HL-60 (cell line): ENCODE measurements around the gene SLC30A3.
"Not testable (repeated sequence)": the region's sequence is repeated elsewhere in the genome, so short reads cannot be mapped to it uniquely, and the experiment has no call there.

Experiments
- DNase-seq, 2 experiments: peaks; one replicate each; pipeline ENCODE4 v3.0.0-alpha.2; 2010 to 2020; ENCODE audit warnings: low read depth in 1 of 2, low spot score in 1 of 2
- H3K27ac ChIP-seq: fragments of 250-450 bp; sonication (Bioruptor Pico); replicated peaks from 2 replicates; pipeline ENCODE4 v1.5.1; 2020; ENCODE audit warnings: mild to moderate bottlenecking, moderate library complexity
- H3K27me3 ChIP-seq: fragments of 250-450 bp; sonication (Bioruptor Pico); 2 replicates; pipeline ENCODE4 v1.5.1; 2021; ENCODE audit warnings: mild to moderate bottlenecking, moderate library complexity; ENCODE audit not compliant: insufficient read depth, poor library complexity, severe bottlenecking
- H3K4me3 ChIP-seq: replicated peaks from 2 replicates; pipeline ENCODE4 v1.5.1; 2011; ENCODE audit warnings: mild to moderate bottlenecking, control low read depth, low read length; ENCODE audit not compliant: insufficient read depth
- GABPA ChIP-seq: IDR thresholded peaks from 2 replicates; pipeline ENCODE4 v1.6.1; 2012; ENCODE audit warnings: low read depth
- POLR2AphosphoS5 ChIP-seq: IDR thresholded peaks from 2 replicates; pipeline ENCODE4 v1.6.1; 2012; ENCODE audit warnings: low read depth
- SPI1 ChIP-seq: IDR thresholded peaks from 2 replicates; pipeline ENCODE4 v1.6.1; 2012; ENCODE audit warnings: low read depth, mild to moderate bottlenecking, borderline replicate concordance
- TF ChIP-seq, protein P1 (sequence below): IDR thresholded peaks from one replicate; pipeline ENCODE4 v1.5.1; 2011; ENCODE audit warnings: low read length, control low read depth, inconsistent platforms; ENCODE audit not compliant: insufficient read depth
- TF ChIP-seq, protein P2 (sequence below): IDR thresholded peaks from 2 replicates; pipeline ENCODE4 v1.6.1; 2012; ENCODE audit warnings: low read depth; ENCODE audit not compliant: insufficient replicate concordance

The SLC30A3 gene

DNA sequence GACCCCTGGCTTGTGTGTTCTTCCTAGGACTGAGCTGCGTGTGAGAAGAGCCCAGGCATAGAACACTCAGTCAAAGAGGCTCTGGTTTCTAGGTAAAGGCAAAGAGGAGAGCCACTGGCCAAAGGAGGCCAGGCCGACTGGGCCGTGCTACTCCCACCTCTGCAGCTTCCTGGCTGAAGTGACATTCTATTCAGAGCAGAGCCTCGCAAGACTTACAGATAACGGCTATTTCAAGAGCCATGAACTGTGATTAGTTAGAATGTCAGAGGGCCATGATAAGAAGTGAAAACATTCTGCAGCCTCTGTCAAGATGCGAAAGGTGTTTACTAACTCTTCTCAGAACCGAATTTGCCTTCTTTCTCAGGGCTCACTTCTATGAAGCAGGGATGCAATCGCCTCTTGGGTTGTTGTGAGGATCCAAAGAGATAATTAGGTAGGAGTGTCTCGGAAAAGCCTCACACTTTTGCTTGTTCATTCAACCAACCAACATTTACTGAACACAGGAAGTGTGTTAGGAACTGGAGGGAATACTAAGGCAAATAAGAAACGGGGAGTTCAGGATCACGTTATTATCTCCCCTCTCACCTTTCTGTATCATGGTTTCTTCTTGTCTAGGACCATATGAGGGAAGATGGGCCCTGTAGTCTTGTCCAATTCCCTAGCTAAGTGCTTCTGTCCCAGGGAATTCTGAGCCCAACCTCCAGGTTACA lies 8.9 kb upstream of the SLC30A3 start:
- TF ChIP-seq, protein P1, sequence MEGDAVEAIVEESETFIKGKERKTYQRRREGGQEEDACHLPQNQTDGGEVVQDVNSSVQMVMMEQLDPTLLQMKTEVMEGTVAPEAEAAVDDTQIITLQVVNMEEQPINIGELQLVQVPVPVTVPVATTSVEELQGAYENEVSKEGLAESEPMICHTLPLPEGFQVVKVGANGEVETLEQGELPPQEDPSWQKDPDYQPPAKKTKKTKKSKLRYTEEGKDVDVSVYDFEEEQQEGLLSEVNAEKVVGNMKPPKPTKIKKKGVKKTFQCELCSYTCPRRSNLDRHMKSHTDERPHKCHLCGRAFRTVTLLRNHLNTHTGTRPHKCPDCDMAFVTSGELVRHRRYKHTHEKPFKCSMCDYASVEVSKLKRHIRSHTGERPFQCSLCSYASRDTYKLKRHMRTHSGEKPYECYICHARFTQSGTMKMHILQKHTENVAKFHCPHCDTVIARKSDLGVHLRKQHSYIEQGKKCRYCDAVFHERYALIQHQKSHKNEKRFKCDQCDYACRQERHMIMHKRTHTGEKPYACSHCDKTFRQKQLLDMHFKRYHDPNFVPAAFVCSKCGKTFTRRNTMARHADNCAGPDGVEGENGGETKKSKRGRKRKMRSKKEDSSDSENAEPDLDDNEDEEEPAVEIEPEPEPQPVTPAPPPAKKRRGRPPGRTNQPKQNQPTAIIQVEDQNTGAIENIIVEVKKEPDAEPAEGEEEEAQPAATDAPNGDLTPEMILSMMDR, result no peak
- TF ChIP-seq, protein P2, sequence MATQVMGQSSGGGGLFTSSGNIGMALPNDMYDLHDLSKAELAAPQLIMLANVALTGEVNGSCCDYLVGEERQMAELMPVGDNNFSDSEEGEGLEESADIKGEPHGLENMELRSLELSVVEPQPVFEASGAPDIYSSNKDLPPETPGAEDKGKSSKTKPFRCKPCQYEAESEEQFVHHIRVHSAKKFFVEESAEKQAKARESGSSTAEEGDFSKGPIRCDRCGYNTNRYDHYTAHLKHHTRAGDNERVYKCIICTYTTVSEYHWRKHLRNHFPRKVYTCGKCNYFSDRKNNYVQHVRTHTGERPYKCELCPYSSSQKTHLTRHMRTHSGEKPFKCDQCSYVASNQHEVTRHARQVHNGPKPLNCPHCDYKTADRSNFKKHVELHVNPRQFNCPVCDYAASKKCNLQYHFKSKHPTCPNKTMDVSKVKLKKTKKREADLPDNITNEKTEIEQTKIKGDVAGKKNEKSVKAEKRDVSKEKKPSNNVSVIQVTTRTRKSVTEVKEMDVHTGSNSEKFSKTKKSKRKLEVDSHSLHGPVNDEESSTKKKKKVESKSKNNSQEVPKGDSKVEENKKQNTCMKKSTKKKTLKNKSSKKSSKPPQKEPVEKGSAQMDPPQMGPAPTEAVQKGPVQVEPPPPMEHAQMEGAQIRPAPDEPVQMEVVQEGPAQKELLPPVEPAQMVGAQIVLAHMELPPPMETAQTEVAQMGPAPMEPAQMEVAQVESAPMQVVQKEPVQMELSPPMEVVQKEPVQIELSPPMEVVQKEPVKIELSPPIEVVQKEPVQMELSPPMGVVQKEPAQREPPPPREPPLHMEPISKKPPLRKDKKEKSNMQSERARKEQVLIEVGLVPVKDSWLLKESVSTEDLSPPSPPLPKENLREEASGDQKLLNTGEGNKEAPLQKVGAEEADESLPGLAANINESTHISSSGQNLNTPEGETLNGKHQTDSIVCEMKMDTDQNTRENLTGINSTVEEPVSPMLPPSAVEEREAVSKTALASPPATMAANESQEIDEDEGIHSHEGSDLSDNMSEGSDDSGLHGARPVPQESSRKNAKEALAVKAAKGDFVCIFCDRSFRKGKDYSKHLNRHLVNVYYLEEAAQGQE, result no peak
- TF ChIP-seq POLR2AphosphoS5 (no peak), SPI1 (no peak), GABPA (no peak)
- Histone ChIP-seq H3K27ac (no peak overlapping the region), H3K27me3 (peaks cover 2% of the 10 kb centered on the region), H3K4me3 (no peak overlapping the region)
- DNase-seq, result no peak

DNA sequence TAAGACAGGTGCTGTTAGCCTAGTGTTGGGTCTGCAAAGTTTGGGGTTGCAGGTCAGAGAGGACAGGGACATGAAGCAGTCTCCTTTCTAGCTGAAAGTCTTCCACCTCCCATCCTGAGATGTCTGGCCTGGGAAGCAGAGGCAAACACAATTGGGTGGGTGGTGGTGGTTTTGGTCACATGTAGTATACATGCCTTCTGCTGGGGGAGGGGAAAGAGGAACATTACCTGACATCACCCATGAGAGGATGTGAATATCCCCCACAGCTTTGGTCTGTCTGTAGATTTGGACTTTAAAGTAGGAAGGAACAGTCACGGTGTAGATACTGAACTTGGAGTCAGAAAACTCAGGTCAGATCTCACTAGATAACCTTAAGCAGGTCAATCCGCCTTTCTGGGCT lies 7.8 kb upstream of the SLC30A3 start:
- Histone ChIP-seq H3K4me3 (no peak overlapping the region), H3K27ac (no peak overlapping the region), H3K27me3 (peaks cover 10% of the 10 kb centered on the region)
- no peak for DNase-seq
- TF ChIP-seq SPI1, result no peak
- TF ChIP-seq GABPA, result no peak
- TF ChIP-seq, protein P1, result no peak
- TF ChIP-seq, protein P2, result no peak
- TF ChIP-seq POLR2AphosphoS5, result no peak

DNA sequence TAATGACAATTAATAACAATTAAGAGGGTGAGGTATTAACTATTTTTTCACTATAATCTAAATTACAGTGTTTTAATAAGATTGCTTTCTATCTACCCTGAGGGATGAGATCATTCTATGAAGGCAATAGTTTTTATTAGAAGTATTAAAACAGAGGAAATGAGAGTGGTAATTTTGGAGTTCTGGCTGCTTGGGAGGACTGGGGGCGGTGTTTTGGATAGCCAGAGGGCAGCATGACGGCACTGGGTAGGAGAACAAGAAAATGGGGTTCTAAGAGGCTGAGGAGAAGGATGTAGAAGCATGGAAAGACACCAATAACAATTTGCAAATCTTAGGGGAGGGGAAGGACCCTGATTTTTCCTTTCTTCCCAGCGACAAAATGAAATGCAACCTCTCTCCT lies 7.3 kb upstream of the SLC30A3 start:
- Histone ChIP-seq H3K27ac (no peak overlapping the region), H3K27me3 (peaks cover 15% of the 10 kb centered on the region), H3K4me3 (no peak overlapping the region)
- no peak for DNase-seq
- TF ChIP-seq, protein P2, result no peak
- no peak for TF ChIP-seq GABPA
- no peak for TF ChIP-seq POLR2AphosphoS5
- TF ChIP-seq, protein P1, result no peak

GRCh38 chr2:27268296-27268695 lies 5.4 kb upstream of the SLC30A3 start:
- H3K27me3 ChIP-seq, result peaks cover 33% of the 10 kb centered on the region
- not testable (repeated sequence) for DNase-seq, H3K27ac ChIP-seq, H3K4me3 ChIP-seq
